ENCODE results near the gene ARHGAP6. TPM values are rescaled to one million over a fixed set of nuclear protein-coding genes. Genes with fewer than 3 reads are reported as not detected.

Gene ARHGAP6
- total RNA-seq, 1 experiment from 2014 or later, result 0.07 TPM

- Histone ChIP-seq H2BK12ac (ENCODE audit: insufficient read length, low read depth, low read length) (no peak overlapping the region), H3T11ph (ENCODE audit: low read length) (no peak overlapping the region), H3K56ac (ENCODE audit: insufficient read length, low read depth, low read length) (no peak overlapping the region), H2AFZ (ENCODE audit: low read length) (no peak overlapping the region), H3K9ac (ENCODE audit: extremely low read depth, insufficient read length, low read length) (no peak overlapping the region), H3K4me1 (ENCODE audit: insufficient read depth, low read length) (no peaks in the 10 kb centered on the region), H4K91ac (ENCODE audit: insufficient read length, low read depth, low read length) (no peak overlapping the region), H4K5ac (ENCODE audit: insufficient read length, low read depth, low read length) (no peak overlapping the region), H4K20me1 (ENCODE audit: control insufficient read depth, insufficient read depth, insufficient read length) (no peaks in the 10 kb centered on the region), H3K4ac (ENCODE audit: low read depth, low read length) (no peak overlapping the region), H3K14ac (ENCODE audit: insufficient read depth, low read length) (no peak overlapping the region), H2BK20ac (ENCODE audit: low read depth, low read length, poor library complexity, severe bottlenecking) (no peak overlapping the region), H4K8ac (replicated peaks; ENCODE audit: insufficient read length, low read depth, low read length) (no peak overlapping the region), H3K9me3 (ENCODE audit: control insufficient read depth, low read depth, low read length) (no peaks in the 10 kb centered on the region), H2BK15ac (ENCODE audit: low read depth, low read length) (no peak overlapping the region), H2AK5ac (ENCODE audit: insufficient read length, low read length) (no peak overlapping the region), H3K23ac (ENCODE audit: insufficient read length, low read depth, low read length) (no peak overlapping the region), H3K23me2 (ENCODE audit: insufficient read length, low read depth, low read length, poor library complexity, severe bottlenecking) (no peaks in the 10 kb centered on the region), H3K4me2 (ENCODE audit: insufficient read depth, insufficient read length, low read length) (no peak overlapping the region), H3K27ac (ENCODE audit: insufficient read length, low read depth, low read length) (no peak overlapping the region), H3K27me3 (ENCODE audit: insufficient read depth, low read length) (no peaks in the 10 kb centered on the region), H3K79me1 (ENCODE audit: insufficient read depth, low read depth, low read length, poor library complexity, severe bottlenecking) (no peaks in the 10 kb centered on the region), H2BK5ac (ENCODE audit: insufficient read length, low read length) (no peak overlapping the region), H3K79me2 (ENCODE audit: insufficient read depth, low read length) (no peaks in the 10 kb centered on the region), H2BK120ac (ENCODE audit: low read depth, low read length, poor library complexity, severe bottlenecking) (no peak overlapping the region), H3K18ac (ENCODE audit: insufficient read length, low read depth, low read length) (no peak overlapping the region)
- Mint-ChIP-seq H3K4me1 (no peaks in the 10 kb centered on the region), H3K4me3 (no peak overlapping the region), H3K9me3 (peaks cover 38 to 52% of the 10 kb centered on the region in 2 experiments), H3K36me3 (ENCODE audit: insufficient read depth in 1 of 3, low read depth in 3 of 3) (no peaks in the 10 kb centered on the region; a peak in 1 of 7 replicates), H3K27me3 (ENCODE audit: low read depth) (no peaks in the 10 kb centered on the region), H3K27ac (no peak overlapping the region)
- WGBS (ENCODE audit: extremely low coverage, insufficient read length, low lambda C conversion rate), result no CpG with 5 or more reads among the region's 2 CpGs
- TF ChIP-seq CTCF (conservative IDR thresholded peaks at IDR 0.05), result no peak
- DNase-seq, result no peak
These were observed 266.1 kb downstream of the ARHGAP6 start for GRCh38 chrX:11399489-11400094.

All from H9 (cell line).